ENCODE results near the gene STAT6.

Gene STAT6

GRCh38 chr12:57111031-57111734, at the start of gene STAT6:
TSS of gene STAT6 (minus strand) at chr12:57111362. CDS start at chr12:57108278, 3,084 bp downstream.
- peak; percentile 68 for DNase-seq (ENCODE audit: low spot score)

- DNase-seq (ENCODE audit: low spot score): no peak
These were observed 49.6 kb upstream of the STAT6 start for GRCh38 chr12:57160741-57161140.

GRCh38 chr12:57160040-57160439, 48.9 kb upstream of the STAT6 start:
- DNase-seq (ENCODE audit: low spot score): no peak

- no peak for DNase-seq (ENCODE audit: low spot score)
These were observed 48.1 kb upstream of the STAT6 start for GRCh38 chr12:57159311-57159710.

GRCh38 chr12:57158665-57159064, 47.5 kb upstream of the STAT6 start:
- no peak for DNase-seq (ENCODE audit: low spot score)

GRCh38 chr12:57158186-57158585, 47.0 kb upstream of the STAT6 start:
- no peak for DNase-seq (ENCODE audit: low spot score)

GRCh38 chr12:57157588-57158173, 46.5 kb upstream of the STAT6 start:
- DNase-seq (ENCODE audit: low spot score): no peak

- no peak for DNase-seq (ENCODE audit: low spot score)
These were observed 45.7 kb upstream of the STAT6 start for GRCh38 chr12:57156701-57157403.

GRCh38 chr12:57154804-57155434, 43.8 kb upstream of the STAT6 start:
- DNase-seq (ENCODE audit: low spot score): no peak

GRCh38 chr12:57154076-57154475, 42.9 kb upstream of the STAT6 start:
- no peak for DNase-seq (ENCODE audit: low spot score)

GRCh38 chr12:57153415-57153997, 42.3 kb upstream of the STAT6 start:
- DNase-seq (ENCODE audit: low spot score): no peak

GRCh38 chr12:57152639-57153038, 41.5 kb upstream of the STAT6 start:
- DNase-seq (ENCODE audit: low spot score): no peak

GRCh38 chr12:57151741-57152630, 40.8 kb upstream of the STAT6 start:
- no peak for DNase-seq (ENCODE audit: low spot score)

- no peak for DNase-seq (ENCODE audit: low spot score)
These were observed 39.3 kb upstream of the STAT6 start for GRCh38 chr12:57150400-57151000.

GRCh38 chr12:57149245-57149900, 38.2 kb upstream of the STAT6 start:
- DNase-seq (ENCODE audit: low spot score): no peak

- DNase-seq (ENCODE audit: low spot score): no peak
These were observed 37.5 kb upstream of the STAT6 start for GRCh38 chr12:57148469-57149244.

- DNase-seq (ENCODE audit: low spot score): no peak
These were observed 36.1 kb upstream of the STAT6 start, which contains the start of gene LRP1-AS for GRCh38 chr12:57146961-57147944. TSS of gene LRP1-AS (minus strand) at chr12:57147619.

- DNase-seq (ENCODE audit: low spot score): no peak
These were observed 34.9 kb upstream of the STAT6 start for GRCh38 chr12:57146092-57146491.
